ENCODE measurements around the gene ADCY2.

DNA sequence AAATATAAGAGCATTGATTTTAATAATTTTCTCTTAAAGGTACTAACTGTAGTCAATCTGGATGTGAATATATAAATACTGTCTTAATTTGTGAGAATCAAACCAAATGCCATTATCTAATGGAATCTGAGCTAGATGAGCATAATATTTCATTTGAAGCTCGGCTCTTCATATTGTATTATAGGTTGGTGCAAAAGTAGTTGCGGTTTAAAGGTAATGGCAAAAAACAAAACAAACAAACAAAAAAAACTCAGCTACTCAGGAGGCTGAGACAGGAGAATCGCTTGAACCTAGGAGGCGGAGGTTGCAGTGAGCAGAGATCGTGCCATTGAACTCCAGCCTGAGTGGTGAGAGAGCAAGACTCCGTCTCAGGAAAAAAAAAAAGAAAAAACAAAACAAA lies 358.6 kb downstream of the ADCY2 start:
- TF ChIP-seq, protein P1, sequence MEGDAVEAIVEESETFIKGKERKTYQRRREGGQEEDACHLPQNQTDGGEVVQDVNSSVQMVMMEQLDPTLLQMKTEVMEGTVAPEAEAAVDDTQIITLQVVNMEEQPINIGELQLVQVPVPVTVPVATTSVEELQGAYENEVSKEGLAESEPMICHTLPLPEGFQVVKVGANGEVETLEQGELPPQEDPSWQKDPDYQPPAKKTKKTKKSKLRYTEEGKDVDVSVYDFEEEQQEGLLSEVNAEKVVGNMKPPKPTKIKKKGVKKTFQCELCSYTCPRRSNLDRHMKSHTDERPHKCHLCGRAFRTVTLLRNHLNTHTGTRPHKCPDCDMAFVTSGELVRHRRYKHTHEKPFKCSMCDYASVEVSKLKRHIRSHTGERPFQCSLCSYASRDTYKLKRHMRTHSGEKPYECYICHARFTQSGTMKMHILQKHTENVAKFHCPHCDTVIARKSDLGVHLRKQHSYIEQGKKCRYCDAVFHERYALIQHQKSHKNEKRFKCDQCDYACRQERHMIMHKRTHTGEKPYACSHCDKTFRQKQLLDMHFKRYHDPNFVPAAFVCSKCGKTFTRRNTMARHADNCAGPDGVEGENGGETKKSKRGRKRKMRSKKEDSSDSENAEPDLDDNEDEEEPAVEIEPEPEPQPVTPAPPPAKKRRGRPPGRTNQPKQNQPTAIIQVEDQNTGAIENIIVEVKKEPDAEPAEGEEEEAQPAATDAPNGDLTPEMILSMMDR (conservative IDR thresholded peaks at IDR 0.05; ENCODE audit: low read length) = no peak
- TF ChIP-seq EZH2phosphoT487 (IDR thresholded peaks at IDR 0.05; ENCODE audit: borderline replicate concordance, low read depth, low read length) = no peak

All from OCI-LY7 (cell line).